Tibial nerve (tissue), 4 donors: Measurements from ENCODE around the gene TBC1D5. TPM values are rescaled to one million over a fixed set of nuclear protein-coding genes. Genes with fewer than 3 reads are reported as not detected.

Experiments
- DNase-seq, 2 donors: peaks; one replicate each; pipeline ENCODE4 v3.0.0-alpha.2; 2019; ENCODE audit warnings: low spot score in 2 of 2
- H3K27ac ChIP-seq, 4 donors: fragments of 200-600 bp; sonication (generic) in 3 of 4; one replicate each; pipeline ENCODE4 v1.5.1; 2017 to 2019; ENCODE audit warnings: mild to moderate bottlenecking in 1 of 4
- H3K27me3 ChIP-seq, 2 donors: fragments of 200-600 bp; sonication (generic) in 1 of 2; one replicate each; pipeline versions ENCODE4 v1.5.1 to v1.6.0; 2017 to 2019
- H3K36me3 ChIP-seq, 3 donors: fragments of 200-600 bp; sonication (generic); one replicate each; pipeline ENCODE4 v1.5.1; 2018 to 2019
- H3K4me1 ChIP-seq, 4 donors: fragments of 200-600 bp; sonication (generic) in 3 of 4; one replicate each; pipeline ENCODE4 v1.5.1; 2017 to 2019
- H3K4me3 ChIP-seq, 4 donors: fragments of 200-600 bp; sonication (generic) in 3 of 4; one replicate each; pipeline ENCODE4 v1.5.1; 2017 to 2019; ENCODE audit warnings: mild to moderate bottlenecking in 1 of 4, moderate library complexity in 1 of 4
- H3K9me3 ChIP-seq, 4 donors: fragments of 200-600 bp; sonication (generic) in 3 of 4; one replicate each; pipeline ENCODE4 v1.5.1; 2017 to 2019
- CTCF ChIP-seq, 5 experiments: fragments of 200-600 bp in 3 of 5; fragments of 450-650 bp in 2 of 5; sonication (generic) in 3 of 5; IDR thresholded peaks; one replicate each; pipeline ENCODE4 v1.5.1; 2016 to 2019; ENCODE audit warnings: antibody characterized with exemption in 5 of 5, mild to moderate bottlenecking in 3 of 5, moderate library complexity in 2 of 5
- EP300 ChIP-seq, 2 donors: sonication (generic); formaldehyde crosslinking; IDR thresholded peaks; one replicate each; pipeline ENCODE4 v1.6.1; 2017; ENCODE audit warnings: antibody characterized with exemption in 2 of 2, mild to moderate bottlenecking in 1 of 2
- POLR2A ChIP-seq, 2 donors: fragments of 450-650 bp; IDR thresholded peaks; one replicate each; pipeline ENCODE4 v1.6.1; 2017; ENCODE audit warnings: antibody characterized with exemption in 2 of 2, mild to moderate bottlenecking in 2 of 2, moderate library complexity in 2 of 2
- WGBS, 2 donors: methylation state at CpG; one replicate each; pipeline ENCODE4 v1.1.5; 2018; 5-methylcytosine and 5-hydroxymethylcytosine counted together
- total RNA-seq, 4 donors: library from RNA; depleted of rRNA; stranded (reverse); fragments of >200 nt; gene quantifications; one replicate each; pipeline ENCODE4 v1.1.0, GENCODE V29; 2016

The TBC1D5 gene
- total RNA-seq, 4 donors from 2014 or later: 55.2 to 128 (median 79.4) TPM

- H3K4me1 ChIP-seq: no peaks in the 10 kb centered on the region
- H3K27ac ChIP-seq: no peak overlapping the region
- H3K4me3 ChIP-seq: no peak overlapping the region
- 92 to 95% methylated on average over 4 of the region's 4 CpGs for WGBS, 2 donors
- TF ChIP-seq CTCF (IDR thresholded peaks at IDR 0.05): no peak
- TF ChIP-seq EP300 (IDR thresholded peaks at IDR 0.05): no peak
- TF ChIP-seq POLR2A (IDR thresholded peaks at IDR 0.05): no peak
- DNase-seq: no peak
- no peaks in the 10 kb centered on the region for H3K36me3 ChIP-seq
- no peaks in the 10 kb centered on the region for H3K9me3 ChIP-seq
- H3K27me3 ChIP-seq: no peaks in the 10 kb centered on the region
Measured at GRCh38 chr3:17443142-17443541, 299.3 kb downstream of the TBC1D5 start.

GRCh38 chr3:17442332-17443049, 299.9 kb downstream of the TBC1D5 start:
- Histone ChIP-seq H3K27me3 (no peaks in the 10 kb centered on the region), H3K4me1 (no peaks in the 10 kb centered on the region), H3K4me3 (no peak overlapping the region), H3K36me3 (no peaks in the 10 kb centered on the region), H3K27ac (no peak overlapping the region), H3K9me3 (no peaks in the 10 kb centered on the region)
- no peak for TF ChIP-seq POLR2A (IDR thresholded peaks at IDR 0.05)
- no peak for TF ChIP-seq CTCF (IDR thresholded peaks at IDR 0.05)
- no peak for TF ChIP-seq EP300 (IDR thresholded peaks at IDR 0.05)
- WGBS, 2 donors: 79 to 91% methylated on average over 3 of the region's 3 CpGs
- DNase-seq: no peak

- peaks cover 0 to 23% (median 0%) of the 10 kb centered on the region in 4 donors for H3K4me1 ChIP-seq
- TF ChIP-seq EP300 (IDR thresholded peaks at IDR 0.05): no peak
- TF ChIP-seq POLR2A (IDR thresholded peaks at IDR 0.05): no peak
- TF ChIP-seq CTCF (IDR thresholded peaks at IDR 0.05): no peak
- peaks cover 0 to 4% (median 0%) of the 10 kb centered on the region in 3 donors for H3K36me3 ChIP-seq
- H3K9me3 ChIP-seq: no peaks in the 10 kb centered on the region
- no peak for DNase-seq
- no peak overlapping the region for H3K4me3 ChIP-seq
- no peaks in the 10 kb centered on the region for H3K27me3 ChIP-seq
- 96% methylated on average over 4 of the region's 4 CpGs for WGBS, 2 donors
- H3K27ac ChIP-seq: no peak overlapping the region
Measured at GRCh38 chr3:17433876-17434275, 308.6 kb downstream of the TBC1D5 start.

GRCh38 chr3:17432236-17432635, 310.2 kb downstream of the TBC1D5 start:
- TF ChIP-seq CTCF (IDR thresholded peaks at IDR 0.05): no peak
- no peak for TF ChIP-seq POLR2A (IDR thresholded peaks at IDR 0.05)
- TF ChIP-seq EP300 (IDR thresholded peaks at IDR 0.05): no peak
- H3K4me3 ChIP-seq: no peak overlapping the region
- no peaks in the 10 kb centered on the region for H3K9me3 ChIP-seq
- H3K27me3 ChIP-seq: no peaks in the 10 kb centered on the region
- peaks cover 0 to 4% (median 0%) of the 10 kb centered on the region in 3 donors for H3K36me3 ChIP-seq
- DNase-seq: no peak
- peak overlapping the region in 2 of 4 donors; percentile 5 to 64 for H3K27ac ChIP-seq
- H3K4me1 ChIP-seq: peaks cover 0 to 23% (median 0%) of the 10 kb centered on the region in 4 donors

- TF ChIP-seq CTCF (IDR thresholded peaks at IDR 0.05) (no peak), POLR2A (IDR thresholded peaks at IDR 0.05) (no peak), EP300 (IDR thresholded peaks at IDR 0.05) (no peak)
- WGBS, 2 donors: 86 to 91% methylated on average over 2 of the region's 2 CpGs
- Histone ChIP-seq H3K27me3 (no peaks in the 10 kb centered on the region), H3K9me3 (no peaks in the 10 kb centered on the region), H3K4me1 (peaks cover 0 to 23% (median 0%) of the 10 kb centered on the region in 4 donors), H3K27ac (peak overlapping the region in 1 of 4 donors; percentile 5), H3K36me3 (peaks cover 0 to 4% (median 0%) of the 10 kb centered on the region in 3 donors), H3K4me3 (no peak overlapping the region)
- no peak for DNase-seq
Measured at GRCh38 chr3:17431484-17432045, 310.9 kb downstream of the TBC1D5 start.
